GM12878 (cell line): ENCODE data around the gene THRB. TPM values are rescaled to one million over a fixed set of nuclear protein-coding genes. Genes with fewer than 3 reads are reported as not detected.

Source experiments
- ATAC-seq: fragments of 200-7000 bp; cut with Tn5 transposase; 3 replicates; pipeline ENCODE4 v1.9.1; 2020; ENCODE audit warnings: mild to moderate bottlenecking, moderate library complexity
- BruUV-seq: library from RNA; stranded (reverse); fragments of 400-500 nt; replicated peaks from 2 replicates; lab custom pipeline; 2021; lab: Mats Ljungman, UMichigan
- CTCF ChIA-PET: fragments of 300-600 bp; sonication (Branson Sonifier 250); formaldehyde crosslinking; extraction: SDS; loops from one replicate; lab custom pipeline; 2021; ENCODE audit warnings: inconsistent platforms; lab: Yijun Ruan, JAX
- POLR2A ChIA-PET: fragments of 350-600 bp; formaldehyde crosslinking; extraction: SDS; loops from one replicate; lab custom pipeline; 2021; ENCODE audit warnings: inconsistent platforms; lab: Charles Lee
- RAD21 ChIA-PET: fragments of 300-600 bp; sonication (Branson Sonifier 250); formaldehyde crosslinking; loops from one replicate; lab custom pipeline; 2023; ENCODE audit warnings: antibody characterized with exemption; ENCODE audit not compliant: unreplicated experiment; lab: Charles Lee
- SMC1A ChIA-PET: fragments of 300-600 bp; sonication (Branson Sonifier 250); formaldehyde crosslinking; loops from one replicate; lab custom pipeline; 2023; ENCODE audit not compliant: unreplicated experiment, uncharacterized antibody; lab: Charles Lee
- DNase-seq: peaks from one replicate; pipeline ENCODE4 v3.0.0-alpha.2; 2011; ENCODE audit warnings: low read depth, low spot score
- FAIRE-seq: peaks from 3 replicates; lab custom pipeline; 2011; peaks lifted over from hg19 to GRCh38; lab: Jason Lieb, UNC
- H2AFZ ChIP-seq: 2 replicates; pipeline ENCODE4 v1.6.0; 2011; ENCODE audit warnings: low read depth, low read length, control low read depth; ENCODE audit not compliant: control insufficient read depth
- H3K27ac ChIP-seq: 2 replicates; pipeline ENCODE4 v1.5.1; 2011; ENCODE audit warnings: control low read depth; ENCODE audit not compliant: control insufficient read depth, insufficient read depth
- H3K27me3 ChIP-seq, 2 experiments: replicated peaks in 1 of 2; 2 replicates each; pipeline versions ENCODE4 v1.6.0 to v1.6.1; 2011; ENCODE audit warnings: low read length in 1 of 2; ENCODE audit not compliant: control insufficient read depth in 2 of 2, insufficient read depth in 2 of 2
- H3K36me3 ChIP-seq, 2 experiments: 2 replicates each; pipeline ENCODE4 v1.5.1; 2011; ENCODE audit warnings: low read length in 1 of 2; ENCODE audit not compliant: control insufficient read depth in 2 of 2, insufficient read depth in 2 of 2
- H3K4me1 ChIP-seq: 2 replicates; pipeline ENCODE4 v1.6.1; 2011; ENCODE audit warnings: mild to moderate bottlenecking, low read length, moderate library complexity, mixed read lengths; ENCODE audit not compliant: control insufficient read depth, insufficient read depth
- H3K4me2 ChIP-seq: 2 replicates; pipeline ENCODE4 v1.6.0; 2011; ENCODE audit warnings: control low read depth; ENCODE audit not compliant: control insufficient read depth, insufficient read depth
- H3K4me3 ChIP-seq: fragments of 200-600 bp; sonication (generic); 2 replicates; pipeline ENCODE4 v1.5.1; 2016
- H3K79me2 ChIP-seq: 2 replicates; pipeline ENCODE4 v1.6.0; 2011; ENCODE audit warnings: low read length; ENCODE audit not compliant: control insufficient read depth, insufficient read depth
- H3K9ac ChIP-seq: 2 replicates; pipeline ENCODE4 v1.8.0; 2011; ENCODE audit warnings: low read length, control low read depth, mixed read lengths; ENCODE audit not compliant: control insufficient read depth, insufficient read depth
- H3K9me3 ChIP-seq: replicated peaks from 3 replicates; pipeline ENCODE4 v1.5.1; 2011; ENCODE audit warnings: mild to moderate bottlenecking, low read length; ENCODE audit not compliant: control insufficient read depth, insufficient read depth
- H4K20me1 ChIP-seq: 2 replicates; pipeline ENCODE4 v1.6.0; 2011; ENCODE audit not compliant: control insufficient read depth, insufficient read depth
- FOXM1 ChIP-seq: IDR thresholded peaks from 2 replicates; pipeline ENCODE4 v1.6.1; 2012; ENCODE audit warnings: low read depth, mild to moderate bottlenecking, inconsistent platforms, low read length, moderate library complexity
- RBBP5 ChIP-seq: fragments of 200-600 bp; sonication (generic); conservative IDR thresholded peaks from 2 replicates; pipeline ENCODE4 v1.6.1; 2016
- SUPT20H ChIP-seq: IDR thresholded peaks from 2 replicates; pipeline ENCODE4 v1.6.1; 2011; ENCODE audit warnings: low read depth, mild to moderate bottlenecking, low read length, moderate library complexity, borderline replicate concordance; ENCODE audit not compliant: control insufficient read depth
- YBX1 ChIP-seq: fragments of 450-650 bp; IDR thresholded peaks from 2 replicates; pipeline ENCODE4 v1.6.1; 2016; ENCODE audit warnings: antibody characterized with exemption
- WGBS: methylation state at CpG from one replicate; pipeline ENCODE4 v1.1.6; 2016; ENCODE audit warnings: low lambda C conversion rate; ENCODE audit not compliant: insufficient replicate concordance, insufficient coverage; ENCODE audit errors: missing lambda C conversion rate; 5-methylcytosine and 5-hydroxymethylcytosine counted together
- in situ Hi-C: fragments of 300-500 bp; cut with MboI; formaldehyde crosslinking; loops from 9 replicates; pipeline ENCODE4 v1.14.3; 2018; ENCODE audit warnings: mixed read lengths
- intact Hi-C: fragments of 100-400 bp; cut with micrococcal nuclease; formaldehyde crosslinking; loops from one replicate; pipeline ENCODE4 v1.14.2; 2022; ENCODE audit not compliant: unreplicated experiment
- polyA plus RNA-seq, 11 experiments: library from polyadenylated mRNA; depleted of rRNA in 4 of 11; unstranded in 6 of 11; stranded (reverse) in 5 of 11; fragments of >200 nt; fragmentation: Nextera tagmentation in 4 of 11; fragmentation: Illumina TruSeq in 1 of 11; extraction: Ambion mirVana in 4 of 11; extraction: Trizol in 1 of 11; gene quantifications; 1 replicate in 1 of 11; 2 replicates in 10 of 11; pipeline versions ENCODE4 v1.2.1 to v1.2.3, GENCODE V29; 2011 to 2016; ENCODE audit warnings: inconsistent platforms in 2 of 11, missing spikeins in 2 of 11, low read depth in 1 of 11
- total RNA-seq, 4 experiments: library from RNA; depleted of rRNA in 3 of 4; stranded (reverse); fragments of >200 nt in 3 of 4; fragmentation: Illumina TruSeq in 1 of 4; extraction: Trizol in 1 of 4; gene quantifications; 2 replicates each; pipeline versions ENCODE4 v1.2.1 to v1.2.3, GENCODE V29; 2013 to 2021
- TF ChIP-seq, protein P1 (sequence below): fragments of 150-350 bp; IDR thresholded peaks from 2 replicates; pipeline ENCODE4 v1.6.1; 2014; ENCODE audit warnings: mild to moderate bottlenecking, low read depth, low read length
- TF ChIP-seq, protein P2 (sequence below): fragments of 450-650 bp; IDR thresholded peaks from 2 replicates; pipeline ENCODE4 v1.6.1; 2017; ENCODE audit warnings: mild to moderate bottlenecking, low read depth, inconsistent platforms; ENCODE audit not compliant: poor library complexity, severe bottlenecking

The THRB gene
- total and polyA plus RNA-seq, 10 of the 15 experiments (the other 5 are each of a cell fraction or from before 2014, with no cell fraction given) = 0.05 TPM; not detected in 9

DNA sequence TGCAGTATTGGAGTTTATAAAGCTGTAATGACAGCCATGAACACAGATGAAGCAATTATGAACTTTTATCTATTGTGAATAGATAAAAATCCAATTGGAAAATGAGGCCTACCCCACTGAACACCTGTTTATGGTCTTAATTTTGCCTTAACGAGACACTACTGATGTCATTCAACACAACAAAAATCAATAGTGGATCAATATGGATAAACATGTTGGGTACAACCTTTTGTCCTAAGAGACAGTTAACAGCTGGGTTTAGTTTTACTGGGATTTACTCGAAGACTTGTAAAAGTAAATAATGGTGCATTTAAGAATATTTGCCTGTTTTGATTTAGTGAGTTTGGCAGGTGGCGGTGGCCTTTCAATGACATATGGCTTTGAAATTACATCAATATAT, 331.7 kb downstream of the THRB start:
- ATAC-seq (no peak), FAIRE-seq (no peak)
- WGBS = 39% methylated on average over 3 of the region's 3 CpGs
- Histone ChIP-seq H3K27ac (no peak overlapping the region), H3K36me3 (no peaks in the 10 kb centered on the region), H3K4me1 (no peaks in the 10 kb centered on the region), H3K9ac (no peak overlapping the region), H3K79me2 (no peaks in the 10 kb centered on the region), H4K20me1 (no peaks in the 10 kb centered on the region), H3K4me2 (no peak overlapping the region)
- intact Hi-C loops = no loop called here
- no TSS peak for BruUV-seq
- RAD21 ChIA-PET = no interaction called here
- TF ChIP-seq RBBP5 (no peak), FOXM1 (no peak), YBX1 (no peak), SUPT20H (no peak)
- TF ChIP-seq, protein P1, sequence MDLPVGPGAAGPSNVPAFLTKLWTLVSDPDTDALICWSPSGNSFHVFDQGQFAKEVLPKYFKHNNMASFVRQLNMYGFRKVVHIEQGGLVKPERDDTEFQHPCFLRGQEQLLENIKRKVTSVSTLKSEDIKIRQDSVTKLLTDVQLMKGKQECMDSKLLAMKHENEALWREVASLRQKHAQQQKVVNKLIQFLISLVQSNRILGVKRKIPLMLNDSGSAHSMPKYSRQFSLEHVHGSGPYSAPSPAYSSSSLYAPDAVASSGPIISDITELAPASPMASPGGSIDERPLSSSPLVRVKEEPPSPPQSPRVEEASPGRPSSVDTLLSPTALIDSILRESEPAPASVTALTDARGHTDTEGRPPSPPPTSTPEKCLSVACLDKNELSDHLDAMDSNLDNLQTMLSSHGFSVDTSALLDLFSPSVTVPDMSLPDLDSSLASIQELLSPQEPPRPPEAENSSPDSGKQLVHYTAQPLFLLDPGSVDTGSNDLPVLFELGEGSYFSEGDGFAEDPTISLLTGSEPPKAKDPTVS = no peak
- TF ChIP-seq, protein P2, sequence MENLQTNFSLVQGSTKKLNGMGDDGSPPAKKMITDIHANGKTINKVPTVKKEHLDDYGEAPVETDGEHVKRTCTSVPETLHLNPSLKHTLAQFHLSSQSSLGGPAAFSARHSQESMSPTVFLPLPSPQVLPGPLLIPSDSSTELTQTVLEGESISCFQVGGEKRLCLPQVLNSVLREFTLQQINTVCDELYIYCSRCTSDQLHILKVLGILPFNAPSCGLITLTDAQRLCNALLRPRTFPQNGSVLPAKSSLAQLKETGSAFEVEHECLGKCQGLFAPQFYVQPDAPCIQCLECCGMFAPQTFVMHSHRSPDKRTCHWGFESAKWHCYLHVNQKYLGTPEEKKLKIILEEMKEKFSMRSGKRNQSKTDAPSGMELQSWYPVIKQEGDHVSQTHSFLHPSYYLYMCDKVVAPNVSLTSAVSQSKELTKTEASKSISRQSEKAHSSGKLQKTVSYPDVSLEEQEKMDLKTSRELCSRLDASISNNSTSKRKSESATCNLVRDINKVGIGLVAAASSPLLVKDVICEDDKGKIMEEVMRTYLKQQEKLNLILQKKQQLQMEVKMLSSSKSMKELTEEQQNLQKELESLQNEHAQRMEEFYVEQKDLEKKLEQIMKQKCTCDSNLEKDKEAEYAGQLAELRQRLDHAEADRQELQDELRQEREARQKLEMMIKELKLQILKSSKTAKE = no peak
- TF ChIP-seq, all 136 proteins: peak for 0
- no peak for DNase-seq
- no peak overlapping the region for H3K4me3 ChIP-seq
- no peak overlapping the region for H2AFZ ChIP-seq
- no peaks in the 10 kb centered on the region for H3K9me3 ChIP-seq
- SMC1A ChIA-PET = no interaction called here
- no peaks in the 10 kb centered on the region for H3K27me3 ChIP-seq
- CTCF ChIA-PET = no interaction called here
- POLR2A ChIA-PET = no interaction called here
- in situ Hi-C loops = no loop called here
